H1 (cell line): Measurements from ENCODE around the gene SKA1. TPM values are rescaled to one million over a fixed set of nuclear protein-coding genes. Genes with fewer than 3 reads are reported as not detected.
"Not testable (repeated sequence)": the region's sequence is repeated elsewhere in the genome, so short reads cannot be mapped to it uniquely, and the experiment has no call there.

Experiments
- CTCF ChIA-PET: fragments of 300-600 bp; sonication (Branson Sonifier 250); formaldehyde crosslinking; loops from one replicate; lab custom pipeline; 2021; ENCODE audit not compliant: partially characterized antibody; lab: Charles Lee
- POLR2A ChIA-PET: fragments of 300-600 bp; sonication (Branson Sonifier 250); formaldehyde crosslinking; loops from one replicate; lab custom pipeline; 2021; ENCODE audit warnings: inconsistent platforms; ENCODE audit not compliant: partially characterized antibody; lab: Charles Lee
- DNase-seq, 2 experiments: peaks; one replicate each; pipeline versions ENCODE4 v3.0.0 to v3.0.0-alpha.2; 2010 to 2022; ENCODE audit warnings: low spot score in 2 of 2, low read depth in 1 of 2, mixed read lengths in 1 of 2
- FAIRE-seq: peaks from 2 replicates; lab custom pipeline; 2011; peaks lifted over from hg19 to GRCh38; lab: Jason Lieb, UNC
- H2AFZ ChIP-seq: 2 replicates; pipeline ENCODE4 v1.8.1; 2012; ENCODE audit warnings: low read length, inconsistent platforms
- H2AK5ac ChIP-seq: 2 replicates; pipeline ENCODE4 v1.6.1; 2013; ENCODE audit warnings: low read depth, low read length
- H2BK120ac ChIP-seq: replicated peaks from 2 replicates; pipeline ENCODE3; 2013; ENCODE audit warnings: low read depth, low read length, inconsistent platforms
- H2BK12ac ChIP-seq: 2 replicates; pipeline ENCODE4 v1.6.1; 2013; ENCODE audit warnings: low read depth, low read length
- H2BK15ac ChIP-seq: 2 replicates; pipeline ENCODE4 v1.6.1; 2013; ENCODE audit warnings: low read length
- H2BK20ac ChIP-seq: 2 replicates; pipeline ENCODE4 v1.6.1; 2013; ENCODE audit warnings: low read length
- H2BK5ac ChIP-seq: 2 replicates; pipeline ENCODE4 v1.6.1; 2013; ENCODE audit warnings: low read depth, low read length
- H3K14ac ChIP-seq: 2 replicates; pipeline ENCODE4 v1.6.1; 2013; ENCODE audit warnings: inconsistent platforms; ENCODE audit not compliant: insufficient read length
- H3K18ac ChIP-seq: 2 replicates; pipeline ENCODE4 v1.6.1; 2013; ENCODE audit warnings: low read length; ENCODE audit errors: extremely low read depth
- H3K23ac ChIP-seq: 2 replicates; pipeline ENCODE4 v1.6.1; 2013; ENCODE audit warnings: inconsistent platforms; ENCODE audit not compliant: insufficient read length
- H3K23me2 ChIP-seq: 2 replicates; pipeline ENCODE4 v1.6.1; 2013; ENCODE audit warnings: low read depth, low read length
- H3K27ac ChIP-seq: 2 replicates; pipeline ENCODE4 v1.6.1; 2011; ENCODE audit warnings: low read depth, low read length, inconsistent platforms
- H3K27me3 ChIP-seq, 4 experiments: replicated peaks in 1 of 4; 1 replicate in 1 of 4; 2 replicates in 3 of 4; pipeline versions ENCODE4 v1.6.1 to v1.8.1; 2011 to 2013; ENCODE audit warnings: low read length in 3 of 4, mild to moderate bottlenecking in 3 of 4, inconsistent platforms in 2 of 4, mixed read lengths in 2 of 4, moderate library complexity in 1 of 4; ENCODE audit not compliant: control insufficient read depth in 3 of 4, insufficient read depth in 3 of 4; ENCODE audit errors: extremely low read depth in 1 of 4
- H3K36me3 ChIP-seq, 4 experiments: 2 replicates each; pipeline versions ENCODE4 v1.6.1 to v1.8.1; 2011 to 2013; ENCODE audit warnings: mild to moderate bottlenecking in 4 of 4, low read length in 3 of 4, moderate library complexity in 2 of 4, control low read depth in 1 of 4, inconsistent platforms in 1 of 4; ENCODE audit not compliant: insufficient read depth in 4 of 4, control insufficient read depth in 2 of 4
- H3K4ac ChIP-seq: replicated peaks from 2 replicates; pipeline ENCODE3; 2013; ENCODE audit warnings: low read length, low read depth, mixed read lengths, inconsistent platforms; ENCODE audit not compliant: insufficient read length
- H3K4me1 ChIP-seq, 4 experiments: replicated peaks in 1 of 4; 1 replicate in 1 of 4; 2 replicates in 3 of 4; pipeline versions ENCODE4 v1.6.1 to v1.8.1; 2011 to 2013; ENCODE audit warnings: low read length in 3 of 4, inconsistent platforms in 2 of 4, mixed read lengths in 1 of 4; ENCODE audit not compliant: insufficient read depth in 4 of 4, control insufficient read depth in 3 of 4
- H3K4me2 ChIP-seq, 2 experiments: 2 replicates each; pipeline versions ENCODE4 v1.6.1 to v1.8.1; 2011 to 2013; ENCODE audit warnings: low read depth in 2 of 2, low read length in 2 of 2, control low read depth in 1 of 2, inconsistent platforms in 1 of 2, mild to moderate bottlenecking in 1 of 2; ENCODE audit not compliant: insufficient read depth in 1 of 2
- H3K4me3 ChIP-seq, 4 experiments: fragments of 200-600, 300-600 bp in 1 of 4; sonication (generic), shearing (Covaris generic), sonication (Bioruptor Twin) in 1 of 4; 2 replicates each; pipeline versions ENCODE4 v1.5.1 to v1.8.1; 2011 to 2016; ENCODE audit warnings: low read length in 4 of 4, low read depth in 3 of 4, control low read depth in 2 of 4, inconsistent platforms in 2 of 4, mild to moderate bottlenecking in 2 of 4, mixed read lengths in 1 of 4, moderate library complexity in 1 of 4; ENCODE audit not compliant: insufficient read depth in 2 of 4; ENCODE audit errors: extremely low read depth in 1 of 4
- H3K56ac ChIP-seq: replicated peaks from 2 replicates; pipeline ENCODE3; 2013; ENCODE audit warnings: low read depth, mild to moderate bottlenecking, mixed read lengths, low read length, inconsistent platforms; ENCODE audit not compliant: insufficient read length
- H3K79me1 ChIP-seq: 2 replicates; pipeline ENCODE4 v1.6.1; 2013; ENCODE audit warnings: low read depth, low read length, control low read depth
- H3K79me2 ChIP-seq, 2 experiments: 2 replicates each; pipeline versions ENCODE4 v1.6.1 to v1.8.1; 2012 to 2013; ENCODE audit warnings: low read length in 2 of 2, mild to moderate bottlenecking in 2 of 2, inconsistent platforms in 1 of 2; ENCODE audit not compliant: insufficient read depth in 2 of 2, control insufficient read depth in 1 of 2
- H3K9ac ChIP-seq, 4 experiments: replicated peaks in 1 of 4; 1 replicate in 1 of 4; 2 replicates in 3 of 4; pipeline versions ENCODE4 v1.6.1 to v1.8.1; 2011 to 2013; ENCODE audit warnings: low read depth in 3 of 4, low read length in 3 of 4, control low read depth in 2 of 4, mild to moderate bottlenecking in 2 of 4, moderate library complexity in 2 of 4, inconsistent platforms in 1 of 4; ENCODE audit errors: extremely low read depth in 1 of 4
- H3K9me3 ChIP-seq, 2 experiments: 2 replicates each; pipeline versions ENCODE4 v1.6.1 to v1.8.1; 2012 to 2013; ENCODE audit warnings: mild to moderate bottlenecking in 2 of 2, moderate library complexity in 2 of 2, control low read depth in 1 of 2, inconsistent platforms in 1 of 2, low read depth in 1 of 2, low read length in 1 of 2, mixed read lengths in 1 of 2; ENCODE audit not compliant: insufficient read depth in 2 of 2
- H4K20me1 ChIP-seq, 2 experiments: replicated peaks in 1 of 2; 2 replicates each; pipeline versions ENCODE3 to v1.8.1; 2011 to 2013; ENCODE audit warnings: inconsistent platforms in 2 of 2, low read length in 2 of 2, mild to moderate bottlenecking in 1 of 2; ENCODE audit not compliant: insufficient read depth in 2 of 2, control insufficient read depth in 1 of 2
- H4K5ac ChIP-seq: 2 replicates; pipeline ENCODE4 v1.6.1; 2013; ENCODE audit warnings: low read length, low read depth, mixed read lengths, inconsistent platforms; ENCODE audit not compliant: insufficient read length
- H4K8ac ChIP-seq: 2 replicates; pipeline ENCODE4 v1.8.0; 2013; ENCODE audit warnings: mild to moderate bottlenecking, moderate library complexity, low read length, inconsistent platforms; ENCODE audit not compliant: insufficient read depth; ENCODE audit errors: extremely low read depth
- H4K91ac ChIP-seq: replicated peaks from 2 replicates; pipeline ENCODE3; 2013; ENCODE audit warnings: low read length, mixed read lengths, inconsistent platforms; ENCODE audit not compliant: insufficient read length
- CREB1 ChIP-seq: IDR thresholded peaks from 2 replicates; pipeline ENCODE4 v1.6.1; 2012; ENCODE audit warnings: inconsistent platforms
- EGR1 ChIP-seq: IDR thresholded peaks from 2 replicates; pipeline ENCODE4 v1.6.1; 2011; ENCODE audit warnings: low read depth, low read length, borderline replicate concordance
- RBBP5 ChIP-seq: IDR thresholded peaks from 2 replicates; pipeline ENCODE4 v1.7.1; 2012; ENCODE audit warnings: low read depth, mild to moderate bottlenecking, inconsistent platforms, low read length, moderate library complexity, borderline replicate concordance
- WGBS, 2 experiments: shearing (Covaris generic) in 1 of 2; methylation state at CpG; one replicate each; pipeline versions ENCODE4 v1.1.6 to v1.1.7; 2013 to 2015; ENCODE audit warnings: low lambda C conversion rate in 2 of 2, mixed read lengths in 2 of 2, inconsistent platforms in 1 of 2, low coverage in 1 of 2, missing lambda C conversion rate in 1 of 2; ENCODE audit not compliant: insufficient replicate concordance in 2 of 2, insufficient coverage in 1 of 2, insufficient read length in 1 of 2; ENCODE audit errors: extremely low coverage in 1 of 2, missing lambda C conversion rate in 1 of 2; 5-methylcytosine and 5-hydroxymethylcytosine counted together
- polyA plus RNA-seq, 7 experiments: library from polyadenylated mRNA; depleted of rRNA in 3 of 7; stranded (reverse) in 5 of 7; unstranded in 2 of 7; fragments of >200 nt in 5 of 7; fragments of 200-250 nt in 2 of 7; gene quantifications; 1 replicate in 5 of 7; 2 replicates in 1 of 7; 4 replicates in 1 of 7; pipeline versions ENCODE4 v1.2.1 to v1.2.3, GENCODE V29; 2011 to 2013; ENCODE audit warnings: missing spikeins in 2 of 7, mixed read lengths in 2 of 7
- total RNA-seq: library from RNA; stranded (reverse); fragmentation: NEBNext Ultra II Directional; extraction: Animal tissue kit (Norgen Biotek cat#: 25700); gene quantifications from 2 replicates; pipeline ENCODE4 v1.2.1, GENCODE V29; 2021

Gene SKA1
- total and polyA plus RNA-seq, 2 of the 8 experiments (the other 6 are each of a cell fraction or from before 2014, with no cell fraction given) = 8.6 to 22.9 TPM

DNA sequence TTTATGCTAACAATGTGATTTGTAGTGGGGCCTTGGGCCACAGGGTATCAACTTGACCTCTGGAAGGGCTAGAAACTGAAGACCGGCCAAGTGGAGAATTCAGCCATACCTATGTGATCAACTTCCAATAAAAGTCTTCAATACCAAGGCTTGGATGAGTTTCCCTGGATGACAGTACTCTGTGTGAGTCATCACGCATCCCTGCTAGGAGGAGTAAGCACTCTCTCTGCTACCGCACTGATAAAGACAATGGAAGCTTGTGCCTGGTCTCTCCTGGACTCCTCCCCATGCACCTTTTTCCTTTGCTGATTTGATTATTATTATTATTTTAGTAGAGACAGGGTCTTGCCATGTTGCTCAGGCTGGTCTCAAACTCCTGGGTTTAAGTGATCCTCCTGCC, 58.1 kb downstream of the SKA1 start (continued):
- TF ChIP-seq CREB1 = no peak
- TF ChIP-seq RBBP5 = no peak
- no peak for TF ChIP-seq EGR1

- H3K4me1 ChIP-seq, H2BK5ac ChIP-seq, H2BK12ac ChIP-seq, H3K79me2 ChIP-seq, H3K4ac ChIP-seq, H3K18ac ChIP-seq, CTCF ChIA-PET, H3K23ac ChIP-seq, H3K36me3 ChIP-seq, H3K27ac ChIP-seq, DNase-seq, H4K5ac ChIP-seq, H2BK15ac ChIP-seq, H3K27me3 ChIP-seq, FAIRE-seq, H3K9me3 ChIP-seq, H3K56ac ChIP-seq, H2AFZ ChIP-seq, H2BK120ac ChIP-seq, H4K20me1 ChIP-seq, H2BK20ac ChIP-seq, H3K4me2 ChIP-seq, H4K91ac ChIP-seq, H2AK5ac ChIP-seq, H3K23me2 ChIP-seq, H4K8ac ChIP-seq, H3K14ac ChIP-seq, POLR2A ChIA-PET, H3K4me3 ChIP-seq, H3K79me1 ChIP-seq, H3K9ac ChIP-seq: not testable (repeated sequence)
- WGBS, 2 experiments = 93% methylated on average over 1 of the region's 1 CpG; no CpG with 5 or more reads in 1 of the 2 experiments
Measured at GRCh38 chr18:50436742-50437141, 61.9 kb downstream of the SKA1 start.
